GM23338 (cell line): ENCODE measurements around the gene TMEM25. TPM values are rescaled to one million over a fixed set of nuclear protein-coding genes. Genes with fewer than 3 reads are reported as not detected.
A peak's percentile ranks its signal among the peaks of the same experiment; 100 is the strongest.
"Not testable (repeated sequence)": the region's sequence is repeated elsewhere in the genome, so short reads cannot be mapped to it uniquely, and the experiment has no call there.

Source experiments
- ATAC-seq: fragments of 200-7000 bp; cut with Tn5 transposase; 3 replicates; pipeline ENCODE4 v1.9.1; 2020
- DNase-seq: peaks from one replicate; pipeline ENCODE4 v3.0.0-alpha.2; 2015; ENCODE audit warnings: low spot score
- H2AFZ ChIP-seq: fragments of 200-600 bp; sonication (generic); 2 replicates; pipeline ENCODE4 v1.8.0; 2016; ENCODE audit warnings: antibody characterized with exemption, mild to moderate bottlenecking, moderate library complexity
- H3F3A ChIP-seq: fragments of 200-600 bp; sonication (generic); replicated peaks from 2 replicates; pipeline ENCODE4 v1.8.0; 2017; ENCODE audit warnings: antibody characterized with exemption, mixed run types, low read depth
- H3K27ac ChIP-seq: fragments of 200-600 bp; sonication (generic); 2 replicates; pipeline ENCODE4 v1.6.1; 2016; ENCODE audit warnings: low read depth
- H3K27me3 ChIP-seq: fragments of 200-600 bp; sonication (generic); 2 replicates; pipeline ENCODE4 v1.8.0; 2016; ENCODE audit warnings: mild to moderate bottlenecking, mixed run types, moderate library complexity; ENCODE audit not compliant: insufficient read depth
- H3K36me3 ChIP-seq: fragments of 200-600 bp; sonication (generic); 2 replicates; pipeline ENCODE4 v1.8.0; 2016; ENCODE audit warnings: mild to moderate bottlenecking; ENCODE audit not compliant: insufficient read depth
- H3K4me1 ChIP-seq: fragments of 200-600 bp; sonication (generic); 2 replicates; pipeline ENCODE4 v1.8.0; 2016; ENCODE audit warnings: mild to moderate bottlenecking, moderate library complexity; ENCODE audit not compliant: insufficient read depth
- H3K4me2 ChIP-seq: fragments of 200-600 bp; sonication (generic); 2 replicates; pipeline ENCODE4 v1.7.1; 2017; ENCODE audit warnings: mixed run types
- H3K4me3 ChIP-seq: fragments of 200-600 bp; sonication (generic); 2 replicates; pipeline ENCODE4 v1.6.1; 2016; ENCODE audit warnings: mixed run types
- H3K79me2 ChIP-seq: fragments of 200-600 bp; sonication (generic); replicated peaks from 2 replicates; pipeline ENCODE4 v1.8.0; 2017; ENCODE audit warnings: mild to moderate bottlenecking; ENCODE audit not compliant: insufficient read depth
- H3K9me2 ChIP-seq: fragments of 200-600 bp; sonication (generic); 2 replicates; pipeline ENCODE4 v1.8.0; 2017; ENCODE audit not compliant: insufficient read depth
- H4K20me1 ChIP-seq: fragments of 200-600 bp; sonication (generic); replicated peaks from 2 replicates; pipeline ENCODE4 v1.8.0; 2017; ENCODE audit warnings: mild to moderate bottlenecking; ENCODE audit not compliant: insufficient read depth
- H3K27ac Mint-ChIP-seq: 2 replicates; pipeline ENCODE4 v1.8.0; 2020; ENCODE audit warnings: inconsistent platforms, mild to moderate bottlenecking, moderate library complexity, mixed read lengths
- H3K27me3 Mint-ChIP-seq: 3 replicates; pipeline ENCODE4 v1.8.0; 2022; ENCODE audit warnings: low read depth, mild to moderate bottlenecking, moderate library complexity, mixed read lengths, inconsistent platforms; ENCODE audit not compliant: insufficient read depth, poor library complexity
- H3K36me3 Mint-ChIP-seq: 3 replicates; pipeline ENCODE4 v1.8.0; 2021; ENCODE audit warnings: low read depth, mild to moderate bottlenecking, inconsistent platforms, moderate library complexity, mixed read lengths
- H3K4me1 Mint-ChIP-seq: 3 replicates; pipeline ENCODE4 v1.8.0; 2020; ENCODE audit warnings: mild to moderate bottlenecking, inconsistent platforms, mixed read lengths
- H3K4me3 Mint-ChIP-seq: 3 replicates; pipeline ENCODE4 v1.8.0; 2021; ENCODE audit warnings: moderate library complexity, mild to moderate bottlenecking, inconsistent platforms, mixed read lengths
- H3K9me3 Mint-ChIP-seq: 3 replicates; pipeline ENCODE4 v1.8.0; 2020; ENCODE audit warnings: moderate library complexity, mild to moderate bottlenecking, inconsistent platforms, mixed read lengths
- CREB1 ChIP-seq: fragments of 250-450 bp; sonication (Bioruptor Pico); IDR thresholded peaks from 2 replicates; pipeline ENCODE4 v1.5.0; 2020; ENCODE audit warnings: low read depth, mild to moderate bottlenecking, moderate library complexity
- ETS1 ChIP-seq: IDR thresholded peaks from 2 replicates; pipeline ENCODE4 v1.6.1; 2016; ENCODE audit warnings: antibody characterized with exemption
- POLR2AphosphoS5 ChIP-seq: IDR thresholded peaks from 2 replicates; pipeline ENCODE4 v1.6.1; 2016; ENCODE audit warnings: antibody characterized with exemption, low read depth
- STAT1 ChIP-seq: IDR thresholded peaks from one replicate; pipeline ENCODE4 v1.6.1; 2016; ENCODE audit warnings: antibody characterized with exemption; ENCODE audit not compliant: unreplicated experiment
- ZNF462 ChIP-seq: fragments of 250-450 bp; sonication (Bioruptor Pico); IDR thresholded peaks from 2 replicates; pipeline ENCODE4 v1.5.0; 2020; ENCODE audit warnings: mild to moderate bottlenecking, moderate library complexity
- long read RNA-seq: library from polyadenylated mRNA; unstranded; transcript quantifications from one replicate; pipeline ENCODE4 v2.0.0, GENCODE V29; 2020; ENCODE audit not compliant: unreplicated experiment
- polyA plus RNA-seq: library from polyadenylated mRNA; unstranded; fragments of >200 nt; fragmentation: Nextera tagmentation; extraction: Ambion mirVana; gene quantifications from 2 replicates; pipeline ENCODE4 v1.2.1, GENCODE V29; 2016
- total RNA-seq: library from RNA; depleted of rRNA; stranded (reverse); fragments of >200 nt; shearing (Covaris generic); gene quantifications from 2 replicates; pipeline ENCODE4 v1.2.3, GENCODE V29; 2014; rRNA removed

The TMEM25 gene
- total RNA-seq (17.7 and 25.4 TPM in 2 replicates), polyA plus RNA-seq (11.4 and 11.7 TPM in 2 replicates)
- long read RNA-seq, partial matches to known transcripts = 1 of 15 reads
- long read RNA-seq, other reads (novel, unspliced or antisense) = 12 of 15 reads

GRCh38 chr11:118530683-118531596 lies at the start of gene TMEM25:
Gene TMEM25 (plus strand): TSS chr11:118531192. CDS start chr11:118531802, 610 bp downstream.
- Histone ChIP-seq H3K79me2 (no peaks in the 10 kb centered on the region), H3F3A (peaks cover 24% of the 10 kb centered on the region; the same call in 1 of the 2 replicates), H3K27ac (no peak within 1 kb of the TSS), H3K27me3 (peaks cover 6% of the 10 kb centered on the region; the same call in 1 of the 2 replicates), H2AFZ (peak within 1 kb of the TSS; percentile 99), H3K36me3 (no peaks in the 10 kb centered on the region), H3K4me2 (peak within 1 kb of the TSS; percentile 88), H3K4me1 (peaks cover 13% of the 10 kb centered on the region), H4K20me1 (0 out of 2 replicates have a peak, but pooled peaks cover 4% of the 10 kb centered on the region), H3K9me2 (no peaks in the 10 kb centered on the region; the same call in 1 of the 2 replicates), H3K4me3 (peak within 1 kb of the TSS; percentile 99)
- Mint-ChIP-seq H3K4me3 (peak within 1 kb of the TSS; percentile 92), H3K27me3 (peaks cover 14% of the 10 kb centered on the region), H3K4me1 (peaks cover 27% of the 10 kb centered on the region), H3K36me3 (no peaks in the 10 kb centered on the region; the same call in 2 of the 3 replicates), H3K9me3 (no peaks in the 10 kb centered on the region), H3K27ac (peak within 1 kb of the TSS; percentile 31)
- TF ChIP-seq POLR2AphosphoS5 (peak; percentile 71), ETS1 (peak; percentile 69; the same call in 1 of the 2 replicates), ZNF462 (no peak), CREB1 (CRISPR knock-in tag) (0 out of 2 replicates have a peak, but pooled peaks have one; percentile 31), STAT1 (no peak)
- DNase-seq (peak; percentile 86), ATAC-seq (peak; percentile 78)

GRCh38 chr11:118481238-118481637 lies 49.8 kb upstream of the TMEM25 start:
- not testable (repeated sequence) for H3K27me3 Mint-ChIP-seq, H3K27ac Mint-ChIP-seq, H3K4me2 ChIP-seq, H3K9me3 Mint-ChIP-seq, H2AFZ ChIP-seq, H3K27me3 ChIP-seq, ATAC-seq, H3K9me2 ChIP-seq, DNase-seq, H3K4me1 ChIP-seq, H3K79me2 ChIP-seq, H3K4me1 Mint-ChIP-seq, H3K4me3 ChIP-seq, H3K27ac ChIP-seq, H3K4me3 Mint-ChIP-seq
- Histone ChIP-seq H4K20me1 (peaks cover 29% of the 10 kb centered on the region), H3K36me3 (peaks cover 81% of the 10 kb centered on the region), H3F3A (peaks cover 19% of the 10 kb centered on the region; the same call in 1 of the 2 replicates)
- H3K36me3 Mint-ChIP-seq = peaks cover 89% of the 10 kb centered on the region
